Activated CD4-positive, alpha-beta memory T cell treated with anti-CD3 and anti-CD28 coated beads for 36 hours (primary cell): ENCODE data around the gene MGAT3. TPM values are rescaled to one million over a fixed set of nuclear protein-coding genes. Genes with fewer than 3 reads are reported as not detected.
"Not testable (repeated sequence)": the region's sequence is repeated elsewhere in the genome, so short reads cannot be mapped to it uniquely, and the experiment has no call there.

Experiments
- CTCF ChIA-PET: fragments of 350-600 bp; sonication (Branson Sonifier 250); formaldehyde crosslinking; loops from one replicate; lab custom pipeline; 2021; ENCODE audit warnings: antibody characterized with exemption, inconsistent platforms; lab: Charles Lee
- POLR2A ChIA-PET: fragments of 350-600 bp; sonication (Branson Sonifier 250); formaldehyde crosslinking; loops from one replicate; lab custom pipeline; 2021; ENCODE audit warnings: antibody characterized with exemption; lab: Charles Lee
- DNase-seq: peaks from one replicate; pipeline ENCODE4 v3.0.0-alpha.2; 2020
- H3K27ac Mint-ChIP-seq: one replicate; pipeline ENCODE4 v1.8.0; 2021; ENCODE audit warnings: mixed read lengths
- H3K27me3 Mint-ChIP-seq: one replicate; pipeline ENCODE4 v1.8.0; 2021; ENCODE audit warnings: mixed read lengths
- H3K36me3 Mint-ChIP-seq: one replicate; pipeline ENCODE4 v1.8.0; 2021; ENCODE audit warnings: mixed read lengths
- H3K4me1 Mint-ChIP-seq: one replicate; pipeline ENCODE4 v1.8.0; 2021; ENCODE audit warnings: low read depth, mixed read lengths
- H3K4me3 Mint-ChIP-seq: one replicate; pipeline ENCODE4 v1.8.0; 2021; ENCODE audit warnings: mild to moderate bottlenecking, mixed read lengths
- H3K9me3 Mint-ChIP-seq: one replicate; pipeline ENCODE4 v1.8.0; 2021; ENCODE audit warnings: mixed read lengths
- intact Hi-C: fragments of 100-400 bp; cut with micrococcal nuclease; formaldehyde crosslinking; loops from one replicate; pipeline ENCODE4 v1.15.1; 2023
- total RNA-seq, 2 experiments: library from RNA; stranded (reverse); gene quantifications; one replicate each; pipeline ENCODE4 v1.2.3, GENCODE V29; 2021

The MGAT3 gene, protein sequence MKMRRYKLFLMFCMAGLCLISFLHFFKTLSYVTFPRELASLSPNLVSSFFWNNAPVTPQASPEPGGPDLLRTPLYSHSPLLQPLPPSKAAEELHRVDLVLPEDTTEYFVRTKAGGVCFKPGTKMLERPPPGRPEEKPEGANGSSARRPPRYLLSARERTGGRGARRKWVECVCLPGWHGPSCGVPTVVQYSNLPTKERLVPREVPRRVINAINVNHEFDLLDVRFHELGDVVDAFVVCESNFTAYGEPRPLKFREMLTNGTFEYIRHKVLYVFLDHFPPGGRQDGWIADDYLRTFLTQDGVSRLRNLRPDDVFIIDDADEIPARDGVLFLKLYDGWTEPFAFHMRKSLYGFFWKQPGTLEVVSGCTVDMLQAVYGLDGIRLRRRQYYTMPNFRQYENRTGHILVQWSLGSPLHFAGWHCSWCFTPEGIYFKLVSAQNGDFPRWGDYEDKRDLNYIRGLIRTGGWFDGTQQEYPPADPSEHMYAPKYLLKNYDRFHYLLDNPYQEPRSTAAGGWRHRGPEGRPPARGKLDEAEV
- under 1 TPM in 1 of 2 experiments, not detected in 1; 0.05 TPM for total RNA-seq

GRCh38 chr22:39456522-39457197 lies at the start of gene MGAT3:
Gene MGAT3 (plus strand): TSS chr22:39457012. CDS start chr22:39487348, 30,336 bp downstream.
- ChIA-PET CTCF (no interaction called here), POLR2A (no interaction called here)
- Mint-ChIP-seq H3K36me3 (no peaks in the 10 kb centered on the region), H3K27me3 (peaks cover 36% of the 10 kb centered on the region), H3K9me3 (no peaks in the 10 kb centered on the region), H3K4me3 (peak within 1 kb of the TSS; percentile 35), H3K27ac (no peak within 1 kb of the TSS), H3K4me1 (peaks cover 19% of the 10 kb centered on the region)
- intact Hi-C loops: no loop called here
- DNase-seq: no peak

- H3K4me3 Mint-ChIP-seq: no peak overlapping the region
- no peak overlapping the region for H3K27ac Mint-ChIP-seq
- no peak for DNase-seq
- H3K27me3 Mint-ChIP-seq: no peaks in the 10 kb centered on the region
- peaks cover 63% of the 10 kb centered on the region for H3K4me1 Mint-ChIP-seq
- H3K9me3 Mint-ChIP-seq: no peaks in the 10 kb centered on the region
- intact Hi-C loops: no loop called here
- ChIA-PET CTCF (interaction anchor here (2.0 kb wide), 1 partner anchor 9 kb away, joined by 5 read pairs; the partner anchor contains the start of gene TAB1), POLR2A (interaction anchor here (0.7 kb wide), 1 partner anchor 9 kb away, joined by 5 read pairs; the partner anchor contains the start of gene TAB1)
- peaks cover 11% of the 10 kb centered on the region for H3K36me3 Mint-ChIP-seq
Observed at GRCh38 chr22:39408173-39408572, 48.6 kb upstream of the MGAT3 start.

GRCh38 chr22:39408807-39409206 lies 48.0 kb upstream of the MGAT3 start:
- ChIA-PET CTCF (interaction anchor here (2.0 kb wide), 1 partner anchor 9 kb away, joined by 5 read pairs; the partner anchor contains the start of gene TAB1), POLR2A (no interaction called here)
- no peaks in the 10 kb centered on the region for H3K9me3 Mint-ChIP-seq
- no peak overlapping the region for H3K27ac Mint-ChIP-seq
- DNase-seq: no peak
- peaks cover 68% of the 10 kb centered on the region for H3K4me1 Mint-ChIP-seq
- H3K36me3 Mint-ChIP-seq: peaks cover 9% of the 10 kb centered on the region
- no peak overlapping the region for H3K4me3 Mint-ChIP-seq
- no peaks in the 10 kb centered on the region for H3K27me3 Mint-ChIP-seq
- intact Hi-C loops: no loop called here

- peaks cover 9% of the 10 kb centered on the region for H3K36me3 Mint-ChIP-seq
- intact Hi-C loops: no loop called here
- no peak overlapping the region for H3K4me3 Mint-ChIP-seq
- H3K27me3 Mint-ChIP-seq: no peaks in the 10 kb centered on the region
- ChIA-PET CTCF (interaction anchor here (0.6 to 2.0 kb wide), 2 partner anchors 10 to 99 kb away, joined by 5 read pairs; partner anchors contain the start of gene TAB1), POLR2A (no interaction called here)
- no peaks in the 10 kb centered on the region for H3K9me3 Mint-ChIP-seq
- DNase-seq: no peak
- H3K4me1 Mint-ChIP-seq: peaks cover 73% of the 10 kb centered on the region
- H3K27ac Mint-ChIP-seq: no peak overlapping the region
Observed at GRCh38 chr22:39409516-39410029, 47.2 kb upstream of the MGAT3 start.

- ChIA-PET CTCF (interaction anchor here (0.6 to 1.4 kb wide), 5 partner anchors 11 to 119 kb away, joined by 3 to 12 read pairs (median 4); partner anchors contain the start of genes MIEF1 and TAB1), POLR2A (no interaction called here)
- Mint-ChIP-seq H3K27ac (no peak overlapping the region), H3K36me3 (peaks cover 5% of the 10 kb centered on the region), H3K4me3 (no peak overlapping the region), H3K9me3 (no peaks in the 10 kb centered on the region), H3K27me3 (no peaks in the 10 kb centered on the region), H3K4me1 (peaks cover 68% of the 10 kb centered on the region)
- DNase-seq: no peak
- intact Hi-C loops: no loop called here
Observed at GRCh38 chr22:39410264-39410663, 46.5 kb upstream of the MGAT3 start.

DNA sequence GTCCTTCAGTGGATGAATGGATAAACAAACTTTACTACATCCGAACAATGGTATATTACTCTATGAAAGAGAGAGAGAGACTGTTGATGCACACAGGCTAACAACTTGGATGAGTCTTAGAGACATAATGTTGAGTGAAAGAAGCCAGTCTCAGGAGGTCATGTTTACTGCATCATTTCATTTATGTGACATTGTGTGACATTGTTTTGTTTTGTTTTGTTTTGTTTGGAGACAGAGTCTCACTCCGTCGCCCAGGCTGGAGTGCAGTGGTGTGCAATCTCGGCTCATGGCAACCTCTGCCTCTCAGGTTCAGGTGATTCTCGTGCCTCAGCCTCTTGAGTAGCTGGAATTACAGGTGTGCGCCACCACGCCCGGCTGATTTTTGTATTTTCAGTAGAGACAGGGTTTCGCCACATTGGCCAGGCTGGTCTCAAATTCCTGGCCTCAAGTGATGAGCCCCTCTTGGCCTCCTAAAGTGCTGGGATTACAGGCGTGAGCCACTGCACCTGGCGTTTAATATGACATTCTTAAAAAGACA lies 44.9 kb upstream of the MGAT3 start:
- peaks cover 61% of the 10 kb centered on the region for H3K4me1 Mint-ChIP-seq
- H3K9me3 Mint-ChIP-seq, H3K27me3 Mint-ChIP-seq, H3K36me3 Mint-ChIP-seq, DNase-seq, intact Hi-C loops, H3K4me3 Mint-ChIP-seq: not testable (repeated sequence)
- peak overlapping the region; percentile 50 for H3K27ac Mint-ChIP-seq
- ChIA-PET CTCF (interaction anchor here (0.6 to 2.2 kb wide), 3 partner anchors 12 to 90 kb away, joined by 3 to 6 read pairs (median 3); partner anchors contain the start of genes MIEF1 and TAB1), POLR2A (interaction anchor here (1.1 to 2.9 kb wide), 2 partner anchors 12 to 92 kb away, joined by 3 to 8 read pairs; partner anchors contain the start of gene TAB1)

- intact Hi-C loops, H3K27me3 Mint-ChIP-seq, DNase-seq, H3K4me3 Mint-ChIP-seq, H3K36me3 Mint-ChIP-seq, H3K9me3 Mint-ChIP-seq: not testable (repeated sequence)
- peaks cover 53% of the 10 kb centered on the region for H3K4me1 Mint-ChIP-seq
- H3K27ac Mint-ChIP-seq: peak overlapping the region; percentile 33
- ChIA-PET POLR2A (interaction anchor here (1.0 to 2.9 kb wide), 2 partner anchors 8 to 13 kb away, joined by 3 to 8 read pairs; partner anchors contain the start of gene TAB1), CTCF (interaction anchor here (2.2 kb wide), 1 partner anchor 13 kb away, joined by 6 read pairs; the partner anchor contains the start of gene TAB1)
Observed at GRCh38 chr22:39413204-39413603, 43.6 kb upstream of the MGAT3 start.

DNA sequence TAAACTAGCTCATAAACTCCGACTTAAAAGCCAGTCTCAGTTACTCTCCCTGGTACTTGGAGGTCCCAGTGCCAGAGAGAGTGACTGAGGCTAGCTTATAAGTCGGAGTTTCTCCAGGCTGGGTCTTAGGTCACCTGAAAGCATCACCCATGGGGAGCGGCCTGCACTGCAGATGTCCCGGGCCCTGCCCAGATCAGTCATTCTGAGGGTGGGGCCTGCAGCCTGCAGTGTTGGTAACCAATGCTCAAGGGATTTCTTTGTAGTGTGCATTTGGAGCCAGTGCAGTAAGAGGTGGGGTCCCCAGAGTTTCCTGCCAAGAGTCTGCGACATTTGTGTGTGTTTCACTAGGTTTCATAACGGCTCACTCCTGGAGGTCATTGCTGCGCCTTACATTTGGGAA lies 42.4 kb upstream of the MGAT3 start:
- Mint-ChIP-seq H3K27ac (no peak overlapping the region), H3K4me1 (peaks cover 42% of the 10 kb centered on the region), H3K27me3 (no peaks in the 10 kb centered on the region), H3K9me3 (no peaks in the 10 kb centered on the region), H3K36me3 (peaks cover 16% of the 10 kb centered on the region), H3K4me3 (no peak overlapping the region)
- intact Hi-C loops: no loop called here
- no peak for DNase-seq
- POLR2A ChIA-PET: no interaction called here
- CTCF ChIA-PET: interaction anchor here (0.7 kb wide), 1 partner anchor 71 kb away, joined by 3 read pairs; no protein-coding TSS in a partner anchor

- ChIA-PET POLR2A (no interaction called here), CTCF (no interaction called here)
- Mint-ChIP-seq H3K4me1 (peaks cover 38% of the 10 kb centered on the region), H3K4me3 (no peak overlapping the region), H3K27ac (no peak overlapping the region), H3K9me3 (no peaks in the 10 kb centered on the region), H3K36me3 (peaks cover 21% of the 10 kb centered on the region), H3K27me3 (no peaks in the 10 kb centered on the region)
- intact Hi-C loops: no loop called here
- DNase-seq: no peak
Observed at GRCh38 chr22:39414886-39415285, 41.9 kb upstream of the MGAT3 start.

DNA sequence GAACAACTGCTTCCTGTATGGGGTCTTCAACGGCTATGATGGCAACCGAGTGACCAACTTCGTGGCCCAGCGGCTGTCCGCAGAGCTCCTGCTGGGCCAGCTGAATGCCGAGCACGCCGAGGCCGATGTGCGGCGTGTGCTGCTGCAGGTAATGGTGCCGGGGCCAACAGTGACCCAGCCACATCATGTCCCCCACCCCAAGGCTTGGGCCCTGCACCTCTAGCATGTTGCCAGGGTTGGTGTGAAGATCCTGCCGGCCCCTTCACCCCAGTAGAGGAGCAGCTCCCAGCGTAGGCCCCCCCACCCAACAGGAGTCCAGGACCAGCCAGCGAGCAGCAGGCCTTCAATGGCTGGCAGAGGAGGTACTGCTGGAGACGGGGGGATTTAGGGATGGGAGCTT lies 41.3 kb upstream of the MGAT3 start:
- Mint-ChIP-seq H3K4me1 (peaks cover 38% of the 10 kb centered on the region), H3K4me3 (no peak overlapping the region), H3K27ac (no peak overlapping the region), H3K27me3 (no peaks in the 10 kb centered on the region), H3K9me3 (no peaks in the 10 kb centered on the region), H3K36me3 (peaks cover 23% of the 10 kb centered on the region)
- intact Hi-C loops: no loop called here
- ChIA-PET POLR2A (no interaction called here), CTCF (no interaction called here)
- no peak for DNase-seq

DNA sequence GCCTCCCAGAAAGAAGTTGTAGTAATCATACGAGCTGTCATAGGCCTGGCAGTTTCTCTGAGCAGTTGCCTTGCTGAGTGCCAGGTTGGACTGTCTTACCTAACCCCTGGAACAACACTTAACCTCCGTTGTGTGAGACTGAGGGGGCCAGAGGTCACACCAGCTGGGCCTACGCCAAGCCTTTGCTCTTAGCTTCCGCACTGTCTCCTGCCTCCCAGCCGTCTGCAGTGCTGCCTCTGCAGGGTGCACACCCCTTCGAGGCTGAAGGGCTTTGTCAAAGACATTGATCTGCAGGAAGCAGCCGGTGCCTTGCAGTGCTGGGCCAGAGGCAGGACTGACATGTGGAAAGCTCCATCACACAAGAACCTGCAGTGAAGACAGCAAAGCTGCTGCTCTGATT lies 40.5 kb upstream of the MGAT3 start:
- H3K4me3 Mint-ChIP-seq: no peak overlapping the region
- ChIA-PET POLR2A (no interaction called here), CTCF (no interaction called here)
- no peak overlapping the region for H3K27ac Mint-ChIP-seq
- intact Hi-C loops: no loop called here
- H3K4me1 Mint-ChIP-seq: peaks cover 31% of the 10 kb centered on the region
- H3K27me3 Mint-ChIP-seq: no peaks in the 10 kb centered on the region
- H3K9me3 Mint-ChIP-seq: no peaks in the 10 kb centered on the region
- DNase-seq: no peak
- peaks cover 27% of the 10 kb centered on the region for H3K36me3 Mint-ChIP-seq
